GM19372 (cell line): ENCODE measurements around the gene MRPL58.
"Not testable (repeated sequence)": the region's sequence is repeated elsewhere in the genome, so short reads cannot be mapped to it uniquely, and the experiment has no call there.

Experiments used
- ATAC-seq: cut with Tn5 transposase; IDR thresholded peaks from one replicate; pipeline ENCODE4 v1.9.1; 2021; ENCODE audit warnings: mild to moderate bottlenecking, low read depth, moderate library complexity; ENCODE audit not compliant: unreplicated experiment

Gene MRPL58

GRCh38 chr17:74986206-74986576 is 26.3 kb upstream of the MRPL58 start:
- no peak for ATAC-seq

GRCh38 chr17:74987418-74987908 is 25.0 kb upstream of the MRPL58 start, which contains the start of gene CDR2L:
TSS of gene CDR2L (plus strand) at chr17:74987632. CDS start at chr17:74988044, 412 bp downstream.
- ATAC-seq: peak; percentile 91

- peak; percentile 47 for ATAC-seq
Measured at GRCh38 chr17:74987909-74988711, 24.4 kb upstream of the MRPL58 start.

GRCh38 chr17:74990581-74991105 is 21.8 kb upstream of the MRPL58 start:
- no peak for ATAC-seq

- ATAC-seq: no peak
Measured at GRCh38 chr17:74992223-74992622, 20.2 kb upstream of the MRPL58 start.

GRCh38 chr17:74994440-74994839 is 18.0 kb upstream of the MRPL58 start:
- ATAC-seq: no peak

- no peak for ATAC-seq
Measured at GRCh38 chr17:74995847-74996246, 16.6 kb upstream of the MRPL58 start.

- ATAC-seq: no peak
Measured at GRCh38 chr17:74998783-74999182, 13.7 kb upstream of the MRPL58 start.

- no peak for ATAC-seq
Measured at GRCh38 chr17:74999523-74999922, 12.9 kb upstream of the MRPL58 start.

GRCh38 chr17:75001915-75002843 is 10.3 kb upstream of the MRPL58 start:
- no peak for ATAC-seq

- no peak for ATAC-seq
Measured at GRCh38 chr17:75003070-75003956, 9.2 kb upstream of the MRPL58 start.

- no peak for ATAC-seq
Measured at GRCh38 chr17:75003957-75004355, 8.5 kb upstream of the MRPL58 start.

- ATAC-seq: no peak
Measured at GRCh38 chr17:75004371-75004770, 8.1 kb upstream of the MRPL58 start.

GRCh38 chr17:75005291-75005690 is 7.2 kb upstream of the MRPL58 start:
- no peak for ATAC-seq

- not testable (repeated sequence) for ATAC-seq
Measured at GRCh38 chr17:75006084-75006483, 6.4 kb upstream of the MRPL58 start.

- no peak for ATAC-seq
Measured at GRCh38 chr17:75006653-75007052, 5.8 kb upstream of the MRPL58 start.

- no peak for ATAC-seq
Measured at GRCh38 chr17:75008373-75008772, 4.1 kb upstream of the MRPL58 start.

GRCh38 chr17:75009139-75009724 is 3.2 kb upstream of the MRPL58 start:
- ATAC-seq: no peak

- no peak for ATAC-seq
Measured at GRCh38 chr17:75010683-75011400, 1.6 kb upstream of the MRPL58 start.
